HEK293 (cell line): ENCODE measurements around the gene DUS1L.
A peak's percentile ranks its signal among the peaks of the same experiment; 100 is the strongest.

ENCODE experiments used
- AEBP2 ChIP-seq: fragments of 450-650 bp; formaldehyde crosslinking; IDR thresholded peaks from 2 replicates; pipeline ENCODE4 v1.5.1; 2016; ENCODE audit warnings: missing biosample characterization, missing genetic modification characterization, borderline replicate concordance
- HIC1 ChIP-seq: fragments of 450-650 bp; formaldehyde crosslinking; IDR thresholded peaks from 2 replicates; pipeline ENCODE4 v1.5.1; 2016; ENCODE audit warnings: missing biosample characterization, missing genetic modification characterization
- HOXD13 ChIP-seq: sonication (generic); formaldehyde crosslinking; IDR thresholded peaks from 2 replicates; pipeline ENCODE4 v1.8.0; 2022; ENCODE audit warnings: missing genetic modification reagents, borderline replicate concordance
- PRDM1 ChIP-seq: fragments of 450-650 bp; formaldehyde crosslinking; IDR thresholded peaks from 2 replicates; pipeline ENCODE4; 2016; ENCODE audit warnings: missing biosample characterization, missing genetic modification characterization
- YY1 ChIP-seq: fragments of 450-650 bp; formaldehyde crosslinking; IDR thresholded peaks from 2 replicates; pipeline ENCODE4 v1.5.1; 2018; ENCODE audit warnings: missing biosample characterization, missing genetic modification characterization
- ZBTB10 ChIP-seq: fragments of 450-650 bp; formaldehyde crosslinking; IDR thresholded peaks from 2 replicates; pipeline ENCODE4 v1.5.1; 2016; ENCODE audit warnings: missing biosample characterization, missing genetic modification characterization
- ZBTB17 ChIP-seq: fragments of 450-650 bp; formaldehyde crosslinking; IDR thresholded peaks from 2 replicates; pipeline ENCODE4 v1.5.1; 2016; ENCODE audit warnings: missing biosample characterization, missing genetic modification characterization
- ZBTB20 ChIP-seq: fragments of 450-650 bp; formaldehyde crosslinking; IDR thresholded peaks from 2 replicates; pipeline ENCODE4 v1.5.1; 2016; ENCODE audit warnings: missing biosample characterization, missing genetic modification characterization
- ZFHX2 ChIP-seq: fragments of 450-650 bp; formaldehyde crosslinking; conservative IDR thresholded peaks from 2 replicates; pipeline ENCODE4 v1.5.1; 2016; ENCODE audit warnings: missing biosample characterization, missing genetic modification characterization
- ZFP3 ChIP-seq: fragments of 450-650 bp; formaldehyde crosslinking; IDR thresholded peaks from 2 replicates; pipeline ENCODE4 v1.5.1; 2016; ENCODE audit warnings: low read depth, missing biosample characterization, missing genetic modification characterization
- ZFP69B ChIP-seq: fragments of 450-650 bp; formaldehyde crosslinking; IDR thresholded peaks from 2 replicates; pipeline ENCODE4 v1.5.1; 2016; ENCODE audit warnings: missing biosample characterization, missing genetic modification characterization
- ZNF280D ChIP-seq: fragments of 450-650 bp; formaldehyde crosslinking; IDR thresholded peaks from 2 replicates; pipeline ENCODE4 v1.5.1; 2016; ENCODE audit warnings: missing biosample characterization, missing genetic modification characterization
- ZNF302 ChIP-seq: fragments of 450-650 bp; formaldehyde crosslinking; IDR thresholded peaks from 2 replicates; pipeline ENCODE4 v1.5.1; 2016; ENCODE audit warnings: missing biosample characterization, missing genetic modification characterization, low read depth
- ZNF324 ChIP-seq: fragments of 450-650 bp; formaldehyde crosslinking; IDR thresholded peaks from 2 replicates; pipeline ENCODE4 v1.5.1; 2016; ENCODE audit warnings: missing biosample characterization, missing genetic modification characterization
- ZNF341 ChIP-seq: fragments of 450-650 bp; formaldehyde crosslinking; IDR thresholded peaks from 2 replicates; pipeline ENCODE4; 2016; ENCODE audit warnings: low read depth, missing biosample characterization, missing genetic modification characterization
- ZNF510 ChIP-seq: fragments of 450-650 bp; formaldehyde crosslinking; IDR thresholded peaks from 2 replicates; pipeline ENCODE4 v1.5.1; 2018; ENCODE audit warnings: mild to moderate bottlenecking, missing genetic modification characterization, missing biosample characterization; ENCODE audit not compliant: insufficient replicate concordance
- ZNF571 ChIP-seq: fragments of 450-650 bp; formaldehyde crosslinking; IDR thresholded peaks from 2 replicates; pipeline ENCODE4 v1.5.0; 2017; ENCODE audit warnings: missing biosample characterization, missing genetic modification characterization
- ZNF580 ChIP-seq: fragments of 450-650 bp; formaldehyde crosslinking; IDR thresholded peaks from 2 replicates; pipeline ENCODE4 v1.5.1; 2016; ENCODE audit warnings: missing biosample characterization, missing genetic modification characterization
- ZNF585B ChIP-seq: fragments of 450-650 bp; formaldehyde crosslinking; IDR thresholded peaks from 2 replicates; pipeline ENCODE4 v1.5.1; 2016; ENCODE audit warnings: missing biosample characterization, missing genetic modification characterization
- ZNF624 ChIP-seq: fragments of 450-650 bp; formaldehyde crosslinking; IDR thresholded peaks from 2 replicates; pipeline ENCODE4 v1.5.1; 2017; ENCODE audit warnings: missing biosample characterization, missing genetic modification characterization
- ZNF645 ChIP-seq: fragments of 450-650 bp; formaldehyde crosslinking; IDR thresholded peaks from 2 replicates; pipeline ENCODE4; 2016; ENCODE audit warnings: missing biosample characterization, missing genetic modification characterization
- ZNF660 ChIP-seq: fragments of 450-650 bp; IDR thresholded peaks from 2 replicates; pipeline ENCODE4 v1.5.1; 2018; ENCODE audit warnings: missing biosample characterization, mild to moderate bottlenecking, missing genetic modification characterization
- ZNF768 ChIP-seq: fragments of 450-650 bp; formaldehyde crosslinking; IDR thresholded peaks from 2 replicates; pipeline ENCODE4 v1.5.1; 2018; ENCODE audit warnings: missing biosample characterization, mild to moderate bottlenecking, missing genetic modification characterization
- ZNF837 ChIP-seq: fragments of 450-650 bp; formaldehyde crosslinking; IDR thresholded peaks from 2 replicates; pipeline ENCODE4 v1.5.1; 2016; ENCODE audit warnings: missing biosample characterization, missing genetic modification characterization
- ZSCAN4 ChIP-seq: fragments of 450-650 bp; formaldehyde crosslinking; IDR thresholded peaks from 2 replicates; pipeline ENCODE4 v1.5.1; 2017; ENCODE audit warnings: missing biosample characterization, missing genetic modification characterization

DUS1L gene

GRCh38 chr17:82037092-82037888, 28.3 kb downstream of the DUS1L start, which contains the start of gene DCXR (continued):
- TF ChIP-seq ZBTB10 (tag by site-specific recombination): no peak
- TF ChIP-seq ZNF280D: no peak
- TF ChIP-seq ZFHX2 (tag by site-specific recombination): peak; percentile 97
- no peak for TF ChIP-seq HOXD13
- TF ChIP-seq YY1: peak; percentile 48; the same call in 1 of the 2 replicates
- TF ChIP-seq ZSCAN4 (tag by site-specific recombination): no peak
- TF ChIP-seq PRDM1 (tag by site-specific recombination): no peak
- TF ChIP-seq ZBTB17 (tag by site-specific recombination): peak; percentile 86
- no peak for TF ChIP-seq ZFP3
- no peak for TF ChIP-seq ZNF837 (tag by site-specific recombination)
- no peak for TF ChIP-seq AEBP2 (tag by site-specific recombination)
- no peak; the same call in 1 of the 2 replicates for TF ChIP-seq ZNF768 (tag by site-specific recombination)
- peak; percentile 91 for TF ChIP-seq ZNF341 (tag by site-specific recombination)
- peak; percentile 37; the same call in 1 of the 2 replicates for TF ChIP-seq ZBTB20 (tag by site-specific recombination)
- peak; percentile 91 for TF ChIP-seq HIC1 (tag by site-specific recombination)
- TF ChIP-seq ZNF571: no peak
- TF ChIP-seq ZNF624 (tag by site-specific recombination): no peak
- no peak for TF ChIP-seq ZNF510 (tag by site-specific recombination)
- no peak for TF ChIP-seq ZNF324
- TF ChIP-seq ZNF660 (tag by site-specific recombination): peak; percentile 88
- TF ChIP-seq ZNF302 (tag by site-specific recombination): no peak
- TF ChIP-seq ZNF585B: no peak; the same call in 1 of the 2 replicates
- peak; percentile 57 for TF ChIP-seq ZNF580 (tag by site-specific recombination)
- TF ChIP-seq ZNF645 (tag by site-specific recombination): no peak
- peak; percentile 78; the same call in 1 of the 2 replicates for TF ChIP-seq ZFP69B (tag by site-specific recombination)
